Neural cell (in vitro differentiated cells): ENCODE data around the gene NACC1. TPM values are rescaled to one million over a fixed set of nuclear protein-coding genes. Genes with fewer than 3 reads are reported as not detected.

Experiments
- H2AFZ ChIP-seq: fragments of 200-600, 300-800 bp; sonication (generic), shearing (Covaris generic); 2 replicates; pipeline ENCODE4 v1.6.0; 2014; ENCODE audit warnings: low read depth, mild to moderate bottlenecking, antibody characterized with exemption, low read length, moderate library complexity
- H3F3A ChIP-seq: fragments of 200-600 bp; shearing (Covaris generic); 2 replicates; pipeline ENCODE4 v1.6.1; 2016; ENCODE audit warnings: mild to moderate bottlenecking, moderate library complexity, mixed read lengths, antibody characterized with exemption, low read length; ENCODE audit not compliant: insufficient read depth, poor library complexity, severe bottlenecking
- H3K27ac ChIP-seq: fragments of 200-600, 300-800 bp; sonication (generic), shearing (Covaris generic); 2 replicates; pipeline ENCODE4 v1.5.1; 2014; ENCODE audit warnings: mild to moderate bottlenecking, low read length, moderate library complexity
- H3K27me3 ChIP-seq: fragments of 300-800, 200-600 bp; sonication (generic), shearing (Covaris generic); 2 replicates; pipeline ENCODE4 v1.6.0; 2014; ENCODE audit warnings: mild to moderate bottlenecking, low read depth, low read length, moderate library complexity; ENCODE audit not compliant: insufficient read depth
- H3K36me3 ChIP-seq: fragments of 300-800, 200-600 bp; sonication (generic), shearing (Covaris generic); 2 replicates; pipeline ENCODE4 v1.5.1; 2014; ENCODE audit warnings: mild to moderate bottlenecking, antibody characterized with exemption, low read length, moderate library complexity; ENCODE audit not compliant: insufficient read depth
- H3K4me2 ChIP-seq: fragments of 300-800, 200-600 bp; sonication (generic), shearing (Covaris generic); 2 replicates; pipeline ENCODE4 v1.6.0; 2014; ENCODE audit warnings: mild to moderate bottlenecking, low read length
- H3K4me3 ChIP-seq: fragments of 300-800, 200-600 bp; sonication (generic), shearing (Covaris generic); 2 replicates; pipeline ENCODE4 v1.5.1; 2014; ENCODE audit warnings: mild to moderate bottlenecking, low read length, moderate library complexity
- H3K79me2 ChIP-seq: fragments of 200-600 bp; shearing (Covaris generic); replicated peaks from 2 replicates; pipeline ENCODE4 v1.6.0; 2014; ENCODE audit warnings: mild to moderate bottlenecking, low read length, moderate library complexity; ENCODE audit not compliant: insufficient read depth
- H3K9ac ChIP-seq: fragments of 300-800, 200-600 bp; sonication (generic), shearing (Covaris generic); 2 replicates; pipeline ENCODE4 v1.6.1; 2016; ENCODE audit warnings: mild to moderate bottlenecking, low read length, mixed read lengths
- H3K9me2 ChIP-seq: fragments of 200-600 bp; shearing (Covaris generic); 2 replicates; pipeline ENCODE4 v1.6.1; 2016; ENCODE audit warnings: mild to moderate bottlenecking, low read length, mixed read lengths; ENCODE audit not compliant: insufficient read depth
- H3K9me3 ChIP-seq: fragments of 200-600, 300-800 bp; sonication (generic), shearing (Covaris generic); 2 replicates; pipeline ENCODE4 v1.6.1; 2016; ENCODE audit warnings: mild to moderate bottlenecking, mixed run types, low read length, moderate library complexity, mixed read lengths
- H4K20me1 ChIP-seq: fragments of 200-600 bp; shearing (Covaris generic); 2 replicates; pipeline ENCODE4 v1.6.1; 2016; ENCODE audit warnings: mild to moderate bottlenecking, mixed run types; ENCODE audit not compliant: insufficient read depth
- CTCF ChIP-seq: fragments of 450-650 bp; IDR thresholded peaks from 2 replicates; pipeline ENCODE4 v1.5.1; 2014; ENCODE audit warnings: antibody characterized with exemption, mild to moderate bottlenecking, moderate library complexity; ENCODE audit not compliant: poor library complexity, severe bottlenecking
- EP300 ChIP-seq: fragments of 450-650 bp; conservative IDR thresholded peaks from 2 replicates; pipeline ENCODE4 v1.6.1; 2014; ENCODE audit warnings: antibody characterized with exemption, mild to moderate bottlenecking, moderate library complexity; ENCODE audit not compliant: poor library complexity, severe bottlenecking
- EZH2 ChIP-seq: fragments of 200-600, 300-800 bp; shearing (Covaris generic), sonication (generic); IDR thresholded peaks from 2 replicates; pipeline ENCODE4 v1.6.1; 2014; ENCODE audit warnings: antibody characterized with exemption, low read length, borderline replicate concordance, mild to moderate bottlenecking; ENCODE audit not compliant: insufficient read depth, poor library complexity, severe bottlenecking
- MXI1 ChIP-seq: fragments of 450-650 bp; conservative IDR thresholded peaks from 2 replicates; pipeline ENCODE4 v1.6.1; 2014; ENCODE audit warnings: antibody characterized with exemption, mild to moderate bottlenecking; ENCODE audit not compliant: poor library complexity, severe bottlenecking
- POLR2AphosphoS5 ChIP-seq: IDR thresholded peaks from 2 replicates; pipeline ENCODE4 v1.6.1; 2012
- RAD21 ChIP-seq: fragments of 450-650 bp; conservative IDR thresholded peaks from 2 replicates; pipeline ENCODE4 v1.6.1; 2014; ENCODE audit warnings: antibody characterized with exemption, mild to moderate bottlenecking, moderate library complexity
- SMC3 ChIP-seq: fragments of 450-650 bp; conservative IDR thresholded peaks from 2 replicates; pipeline ENCODE4 v1.6.1; 2014; ENCODE audit warnings: antibody characterized with exemption, mild to moderate bottlenecking, moderate library complexity; ENCODE audit not compliant: poor library complexity
- TAF1 ChIP-seq: IDR thresholded peaks from 2 replicates; pipeline ENCODE4 v1.6.1; 2012; ENCODE audit warnings: low read depth
- polyA plus RNA-seq: library from polyadenylated mRNA; depleted of rRNA; stranded (reverse); fragments of >200 nt; gene quantifications from 2 replicates; pipeline ENCODE4 v1.2.3, GENCODE V29; 2014
- TF ChIP-seq, protein P1 (sequence below): IDR thresholded peaks from 2 replicates; pipeline ENCODE4 v1.6.1; 2012; ENCODE audit warnings: borderline replicate concordance

Gene NACC1
- polyA plus RNA-seq, 1 donor from 2014 or later, result 16.1 TPM

DNA sequence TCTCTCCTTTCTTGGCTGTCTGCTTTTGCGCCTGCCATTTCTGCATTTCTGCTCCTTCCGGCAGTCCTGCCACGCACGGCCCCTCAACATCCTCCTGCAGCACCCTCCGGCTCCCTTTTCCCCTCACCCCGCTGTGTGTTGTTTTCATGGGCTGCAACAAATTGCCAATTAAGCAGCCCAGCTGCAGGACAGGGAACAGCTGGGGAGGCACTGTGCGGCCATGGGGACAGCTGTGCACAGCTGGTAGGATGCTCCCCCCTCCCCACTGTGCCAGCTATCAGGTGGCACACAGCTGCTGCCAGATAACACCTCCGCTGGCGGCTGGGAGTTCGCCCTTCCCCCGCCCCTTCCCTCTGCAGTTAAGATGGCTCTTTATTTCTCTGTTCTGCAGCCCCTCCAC lies 40.8 kb upstream of the NACC1 start:
- Histone ChIP-seq H3K9me2 (no peaks in the 10 kb centered on the region), H2AFZ (no peak overlapping the region), H3K27me3 (no peaks in the 10 kb centered on the region), H3K9ac (no peak overlapping the region), H3K9me3 (no peaks in the 10 kb centered on the region), H3K4me2 (no peak overlapping the region), H3K4me3 (no peak overlapping the region), H3K27ac (no peak overlapping the region), H3K36me3 (no peaks in the 10 kb centered on the region), H3F3A (no peaks in the 10 kb centered on the region), H4K20me1 (no peaks in the 10 kb centered on the region), H3K79me2 (no peaks in the 10 kb centered on the region)
- no peak for TF ChIP-seq MXI1
- no peak for TF ChIP-seq CTCF
- no peak for TF ChIP-seq EP300
- TF ChIP-seq POLR2AphosphoS5, result no peak
- no peak for TF ChIP-seq RAD21
- no peak for TF ChIP-seq TAF1
- no peak for TF ChIP-seq SMC3
- TF ChIP-seq, protein P1, sequence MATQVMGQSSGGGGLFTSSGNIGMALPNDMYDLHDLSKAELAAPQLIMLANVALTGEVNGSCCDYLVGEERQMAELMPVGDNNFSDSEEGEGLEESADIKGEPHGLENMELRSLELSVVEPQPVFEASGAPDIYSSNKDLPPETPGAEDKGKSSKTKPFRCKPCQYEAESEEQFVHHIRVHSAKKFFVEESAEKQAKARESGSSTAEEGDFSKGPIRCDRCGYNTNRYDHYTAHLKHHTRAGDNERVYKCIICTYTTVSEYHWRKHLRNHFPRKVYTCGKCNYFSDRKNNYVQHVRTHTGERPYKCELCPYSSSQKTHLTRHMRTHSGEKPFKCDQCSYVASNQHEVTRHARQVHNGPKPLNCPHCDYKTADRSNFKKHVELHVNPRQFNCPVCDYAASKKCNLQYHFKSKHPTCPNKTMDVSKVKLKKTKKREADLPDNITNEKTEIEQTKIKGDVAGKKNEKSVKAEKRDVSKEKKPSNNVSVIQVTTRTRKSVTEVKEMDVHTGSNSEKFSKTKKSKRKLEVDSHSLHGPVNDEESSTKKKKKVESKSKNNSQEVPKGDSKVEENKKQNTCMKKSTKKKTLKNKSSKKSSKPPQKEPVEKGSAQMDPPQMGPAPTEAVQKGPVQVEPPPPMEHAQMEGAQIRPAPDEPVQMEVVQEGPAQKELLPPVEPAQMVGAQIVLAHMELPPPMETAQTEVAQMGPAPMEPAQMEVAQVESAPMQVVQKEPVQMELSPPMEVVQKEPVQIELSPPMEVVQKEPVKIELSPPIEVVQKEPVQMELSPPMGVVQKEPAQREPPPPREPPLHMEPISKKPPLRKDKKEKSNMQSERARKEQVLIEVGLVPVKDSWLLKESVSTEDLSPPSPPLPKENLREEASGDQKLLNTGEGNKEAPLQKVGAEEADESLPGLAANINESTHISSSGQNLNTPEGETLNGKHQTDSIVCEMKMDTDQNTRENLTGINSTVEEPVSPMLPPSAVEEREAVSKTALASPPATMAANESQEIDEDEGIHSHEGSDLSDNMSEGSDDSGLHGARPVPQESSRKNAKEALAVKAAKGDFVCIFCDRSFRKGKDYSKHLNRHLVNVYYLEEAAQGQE, result no peak
- no peak for TF ChIP-seq EZH2

DNA sequence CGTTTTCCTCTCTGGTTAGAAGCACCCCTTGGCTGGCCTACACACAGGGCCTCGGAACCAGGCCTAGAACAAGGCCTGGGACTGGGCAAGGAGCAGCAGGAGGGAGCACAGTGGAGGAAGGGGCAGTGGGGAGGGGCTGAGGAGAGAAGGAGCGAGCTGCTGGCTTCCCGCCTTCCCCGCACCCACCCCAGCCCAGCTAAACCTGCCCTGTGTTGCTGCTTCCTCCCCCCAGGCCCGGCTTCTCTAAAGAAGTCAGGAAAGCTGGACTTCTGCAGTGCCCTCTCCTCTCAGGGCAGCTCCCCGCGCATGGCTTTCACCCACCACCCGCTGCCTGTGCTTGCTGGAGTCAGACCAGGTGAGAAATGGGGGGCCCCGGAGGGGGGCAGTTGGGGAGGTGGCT lies 39.7 kb upstream of the NACC1 start:
- H4K20me1 ChIP-seq, result no peaks in the 10 kb centered on the region
- H3K4me2 ChIP-seq, result no peak overlapping the region
- no peak overlapping the region for H3K9ac ChIP-seq
- H3K27ac ChIP-seq, result no peak overlapping the region
- H3F3A ChIP-seq, result no peaks in the 10 kb centered on the region
- H3K4me3 ChIP-seq, result no peak overlapping the region
- TF ChIP-seq RAD21, result no peak
- TF ChIP-seq EP300, result no peak
- no peak for TF ChIP-seq SMC3
- TF ChIP-seq, protein P1, result no peak
- TF ChIP-seq EZH2, result no peak
- TF ChIP-seq TAF1, result no peak
- no peak for TF ChIP-seq MXI1
- TF ChIP-seq CTCF, result no peak
- no peak for TF ChIP-seq POLR2AphosphoS5
- no peak overlapping the region for H2AFZ ChIP-seq
- no peaks in the 10 kb centered on the region for H3K36me3 ChIP-seq
- no peaks in the 10 kb centered on the region for H3K9me2 ChIP-seq
- H3K27me3 ChIP-seq, result no peaks in the 10 kb centered on the region
- H3K79me2 ChIP-seq, result no peaks in the 10 kb centered on the region
- H3K9me3 ChIP-seq, result no peaks in the 10 kb centered on the region
